IMR-90 (cell line): Measurements from ENCODE around the gene PCDH11Y. TPM values are rescaled to one million over a fixed set of nuclear protein-coding genes. Genes with fewer than 3 reads are reported as not detected.
"Not testable (repeated sequence)": the region's sequence is repeated elsewhere in the genome, so short reads cannot be mapped to it uniquely, and the experiment has no call there.

Experiments used
- ATAC-seq: fragments of 200-7000 bp; cut with Tn5 transposase; 2 replicates; pipeline ENCODE4 v1.9.1; 2020; ENCODE audit warnings: low read depth, mild to moderate bottlenecking, moderate library complexity
- BruUV-seq: library from RNA; stranded (reverse); fragments of 400-500 nt; replicated peaks from 2 replicates; lab custom pipeline; 2021; lab: Mats Ljungman, UMichigan
- CTCF ChIA-PET: fragments of 300-600 bp; formaldehyde crosslinking; extraction: SDS; loops from one replicate; lab custom pipeline; 2021; ENCODE audit warnings: antibody characterized with exemption; lab: Yijun Ruan, JAX
- POLR2A ChIA-PET: fragments of 300-600 bp; sonication (Branson Sonifier 250); formaldehyde crosslinking; loops from one replicate; lab custom pipeline; 2022; ENCODE audit warnings: antibody characterized with exemption; ENCODE audit not compliant: unreplicated experiment; lab: Charles Lee
- DNase-seq: peaks from one replicate; pipeline ENCODE4 v3.0.0; 2013
- H2AFZ ChIP-seq: replicated peaks from 2 replicates; pipeline ENCODE3; 2013; ENCODE audit warnings: low read length, mild to moderate bottlenecking; ENCODE audit not compliant: poor library complexity
- H2AK5ac ChIP-seq: 2 replicates; pipeline ENCODE4 v1.6.1; 2013; ENCODE audit warnings: low read depth, low read length, inconsistent platforms
- H2AK9ac ChIP-seq: replicated peaks from 2 replicates; pipeline ENCODE3; 2013; ENCODE audit warnings: mild to moderate bottlenecking, low read depth, low read length, moderate library complexity; ENCODE audit not compliant: poor library complexity
- H2BK120ac ChIP-seq: 2 replicates; pipeline ENCODE4 v1.6.1; 2013; ENCODE audit warnings: low read depth, low read length, inconsistent platforms
- H2BK15ac ChIP-seq: 3 replicates; pipeline ENCODE4 v1.6.1; 2013; ENCODE audit warnings: low read depth, low read length, inconsistent platforms
- H2BK20ac ChIP-seq: 2 replicates; pipeline ENCODE4 v1.6.1; 2013; ENCODE audit warnings: low read depth, mild to moderate bottlenecking, inconsistent platforms, low read length, moderate library complexity
- H2BK5ac ChIP-seq: 2 replicates; pipeline ENCODE4 v1.6.1; 2013; ENCODE audit warnings: mild to moderate bottlenecking, low read depth, low read length, inconsistent platforms; ENCODE audit not compliant: poor library complexity, severe bottlenecking
- H3K14ac ChIP-seq: replicated peaks from 2 replicates; pipeline ENCODE4 v1.6.1; 2013; ENCODE audit warnings: low read depth, low read length, inconsistent platforms
- H3K18ac ChIP-seq: 2 replicates; pipeline ENCODE4 v1.6.1; 2013; ENCODE audit warnings: low read depth, low read length, control low read depth
- H3K23ac ChIP-seq: 2 replicates; pipeline ENCODE4 v1.6.1; 2013; ENCODE audit warnings: low read depth, low read length, inconsistent platforms
- H3K27ac ChIP-seq: 2 replicates; pipeline ENCODE4 v1.5.1; 2013; ENCODE audit warnings: mild to moderate bottlenecking, control low read depth, low read length; ENCODE audit not compliant: insufficient read depth
- H3K27me3 ChIP-seq: 2 replicates; pipeline ENCODE4 v1.6.1; 2013; ENCODE audit warnings: low read length; ENCODE audit not compliant: control insufficient read depth, insufficient read depth
- H3K36me3 ChIP-seq: 2 replicates; pipeline ENCODE4 v1.6.1; 2013; ENCODE audit warnings: low read length, mixed read lengths; ENCODE audit not compliant: control insufficient read depth, insufficient read depth
- H3K4ac ChIP-seq: 2 replicates; pipeline ENCODE4 v1.6.1; 2013; ENCODE audit warnings: low read depth, low read length, inconsistent platforms
- H3K4me1 ChIP-seq: 2 replicates; pipeline ENCODE4 v1.6.1; 2013; ENCODE audit warnings: low read length, mixed read lengths; ENCODE audit not compliant: control insufficient read depth, insufficient read depth
- H3K4me2 ChIP-seq: 2 replicates; pipeline ENCODE4 v1.6.1; 2013; ENCODE audit warnings: low read depth, mild to moderate bottlenecking, control low read depth, low read length, moderate library complexity
- H3K4me3 ChIP-seq: 2 replicates; pipeline ENCODE4 v1.5.1; 2013; ENCODE audit warnings: low read depth, mild to moderate bottlenecking, control low read depth, low read length, moderate library complexity; ENCODE audit not compliant: insufficient read depth
- H3K56ac ChIP-seq: 2 replicates; pipeline ENCODE4 v1.6.1; 2013; ENCODE audit warnings: low read length, inconsistent platforms; ENCODE audit not compliant: insufficient read depth; ENCODE audit errors: extremely low read depth
- H3K79me1 ChIP-seq, 2 experiments: 2 replicates each; pipeline ENCODE4 v1.6.1; 2013; ENCODE audit warnings: low read length in 2 of 2, inconsistent platforms in 1 of 2, low read depth in 1 of 2
- H3K9ac ChIP-seq: 2 replicates; pipeline ENCODE4 v1.6.1; 2013; ENCODE audit warnings: low read depth, low read length, control low read depth
- H3K9me1 ChIP-seq: 2 replicates; pipeline ENCODE4 v1.6.1; 2013; ENCODE audit warnings: low read length, inconsistent platforms; ENCODE audit not compliant: insufficient read depth
- H3K9me3 ChIP-seq: 2 replicates; pipeline ENCODE4 v1.6.1; 2013; ENCODE audit warnings: low read length; ENCODE audit not compliant: control insufficient read depth, insufficient read depth
- H4K20me1 ChIP-seq: 2 replicates; pipeline ENCODE4 v1.6.1; 2013; ENCODE audit warnings: low read length, inconsistent platforms; ENCODE audit not compliant: insufficient read depth
- H4K5ac ChIP-seq: 2 replicates; pipeline ENCODE4 v1.6.1; 2013; ENCODE audit warnings: mild to moderate bottlenecking, low read depth, low read length, control low read depth
- H4K8ac ChIP-seq, 2 experiments: 2 replicates each; pipeline ENCODE4 v1.6.1; 2013; ENCODE audit warnings: low read depth in 2 of 2, low read length in 2 of 2, control low read depth in 1 of 2, inconsistent platforms in 1 of 2
- H4K91ac ChIP-seq: 2 replicates; pipeline ENCODE4 v1.6.1; 2013; ENCODE audit warnings: low read depth, low read length, inconsistent platforms; ENCODE audit not compliant: insufficient read depth
- WGBS, 2 experiments: methylation state at CpG; one replicate each; pipeline versions ENCODE4 v1.1.5 to v1.1.7; 2013; ENCODE audit warnings: missing lambda C conversion rate in 2 of 2; ENCODE audit not compliant: insufficient read length in 1 of 2; ENCODE audit errors: extremely low coverage in 2 of 2; 5-methylcytosine and 5-hydroxymethylcytosine counted together
- dilution Hi-C: fragments of 300-500 bp; cut with HindIII; formaldehyde crosslinking; loops from one replicate; pipeline ENCODE4 v1.14.3; 2018; ENCODE audit warnings: low sequenced_read_pairs; ENCODE audit not compliant: unreplicated experiment
- in situ Hi-C: fragments of 300-500 bp; cut with MboI; formaldehyde crosslinking; loops from 3 replicates; pipeline ENCODE4 v1.14.3; 2019; ENCODE audit warnings: low sequenced_read_pairs, inconsistent platforms, mixed read lengths
- intact Hi-C: fragments of 100-400 bp; cut with micrococcal nuclease; formaldehyde crosslinking; loops from 2 replicates; pipeline ENCODE4 v1.10.0; 2022
- polyA plus RNA-seq, 3 experiments: library from polyadenylated mRNA; depleted of rRNA; stranded (reverse); fragments of >200 nt; gene quantifications; 2 replicates each; pipeline ENCODE4 v1.2.3, GENCODE V29; 2012; ENCODE audit warnings: low replicate concordance in 1 of 3
- total RNA-seq: library from RNA; depleted of rRNA; stranded (reverse); fragments of >200 nt; gene quantifications from 2 replicates; pipeline ENCODE4 v1.2.3, GENCODE V29; 2012

The PCDH11Y gene
- total and polyA plus RNA-seq, 2 of the 4 experiments (the other 2 are of a cell fraction), result not detected

- H3K14ac ChIP-seq, H4K91ac ChIP-seq, H3K9me1 ChIP-seq, H3K56ac ChIP-seq, H3K27me3 ChIP-seq, H2AK9ac ChIP-seq, H2AK5ac ChIP-seq, H2BK15ac ChIP-seq, CTCF ChIA-PET, H2AFZ ChIP-seq, H3K4ac ChIP-seq, H3K79me1 ChIP-seq, POLR2A ChIA-PET, dilution Hi-C loops, H2BK120ac ChIP-seq, H2BK20ac ChIP-seq, H3K23ac ChIP-seq, DNase-seq, H3K4me3 ChIP-seq, BruUV-seq, H3K27ac ChIP-seq, H2BK5ac ChIP-seq, intact Hi-C loops, in situ Hi-C loops, H4K5ac ChIP-seq, H4K8ac ChIP-seq, H3K9me3 ChIP-seq, H3K18ac ChIP-seq, H3K9ac ChIP-seq, H3K4me2 ChIP-seq, ATAC-seq, H4K20me1 ChIP-seq, H3K4me1 ChIP-seq, H3K36me3 ChIP-seq: not testable (repeated sequence)
- WGBS, 2 experiments, result no CpG with 5 or more reads among the region's 3 CpGs
Observed at GRCh38 chrY:5342220-5342619, 342.1 kb downstream of the PCDH11Y start.

DNA sequence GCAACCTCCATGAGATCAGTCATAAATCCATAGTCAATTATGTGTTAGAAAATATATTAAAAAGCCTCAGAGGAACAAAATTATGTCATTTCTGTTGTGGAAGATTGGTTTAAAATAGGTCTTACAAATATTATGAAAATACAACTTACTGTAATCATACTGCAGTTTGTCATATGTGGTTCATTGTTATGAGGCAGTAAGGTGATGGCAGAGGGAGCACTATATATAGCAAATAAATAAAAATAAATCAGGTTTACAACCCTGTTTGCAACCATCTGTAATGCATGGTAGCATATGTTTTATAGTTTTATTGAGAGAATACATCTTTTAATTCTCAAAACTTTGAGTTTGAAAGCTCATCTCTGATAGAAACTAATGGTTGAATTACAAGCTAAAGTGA, 543.6 kb downstream of the PCDH11Y start:
- H3K79me1 ChIP-seq, POLR2A ChIA-PET: not testable (repeated sequence)

More for the DNA sequence above, 543.6 kb downstream of the PCDH11Y start:
- H3K14ac ChIP-seq, BruUV-seq, H3K9me3 ChIP-seq, H3K23ac ChIP-seq, H3K27ac ChIP-seq, H2BK5ac ChIP-seq, H2BK15ac ChIP-seq, H2AK9ac ChIP-seq, dilution Hi-C loops, H4K8ac ChIP-seq, H2BK20ac ChIP-seq, H3K56ac ChIP-seq, in situ Hi-C loops, H3K4me1 ChIP-seq, H3K4me3 ChIP-seq, H3K27me3 ChIP-seq, H4K20me1 ChIP-seq, DNase-seq, H3K9me1 ChIP-seq, H3K4ac ChIP-seq, H3K18ac ChIP-seq, H4K91ac ChIP-seq, H4K5ac ChIP-seq, H2AK5ac ChIP-seq, CTCF ChIA-PET, H3K4me2 ChIP-seq, H2AFZ ChIP-seq, intact Hi-C loops, H3K9ac ChIP-seq, H2BK120ac ChIP-seq, H3K36me3 ChIP-seq, ATAC-seq: not testable (repeated sequence)
